ENCODE measurements around the gene MRPL42. TPM values are rescaled to one million over a fixed set of nuclear protein-coding genes. Genes with fewer than 3 reads are reported as not detected.
"Not testable (repeated sequence)": the region's sequence is repeated elsewhere in the genome, so short reads cannot be mapped to it uniquely, and the experiment has no call there.

Gene MRPL42
- total and polyA plus RNA-seq, 2 experiments from 2014 or later, result 41.5 to 92.5 TPM

- H3K9me3 ChIP-seq (ENCODE audit: low read depth), result no peaks in the 10 kb centered on the region
- TF ChIP-seq, protein P1, sequence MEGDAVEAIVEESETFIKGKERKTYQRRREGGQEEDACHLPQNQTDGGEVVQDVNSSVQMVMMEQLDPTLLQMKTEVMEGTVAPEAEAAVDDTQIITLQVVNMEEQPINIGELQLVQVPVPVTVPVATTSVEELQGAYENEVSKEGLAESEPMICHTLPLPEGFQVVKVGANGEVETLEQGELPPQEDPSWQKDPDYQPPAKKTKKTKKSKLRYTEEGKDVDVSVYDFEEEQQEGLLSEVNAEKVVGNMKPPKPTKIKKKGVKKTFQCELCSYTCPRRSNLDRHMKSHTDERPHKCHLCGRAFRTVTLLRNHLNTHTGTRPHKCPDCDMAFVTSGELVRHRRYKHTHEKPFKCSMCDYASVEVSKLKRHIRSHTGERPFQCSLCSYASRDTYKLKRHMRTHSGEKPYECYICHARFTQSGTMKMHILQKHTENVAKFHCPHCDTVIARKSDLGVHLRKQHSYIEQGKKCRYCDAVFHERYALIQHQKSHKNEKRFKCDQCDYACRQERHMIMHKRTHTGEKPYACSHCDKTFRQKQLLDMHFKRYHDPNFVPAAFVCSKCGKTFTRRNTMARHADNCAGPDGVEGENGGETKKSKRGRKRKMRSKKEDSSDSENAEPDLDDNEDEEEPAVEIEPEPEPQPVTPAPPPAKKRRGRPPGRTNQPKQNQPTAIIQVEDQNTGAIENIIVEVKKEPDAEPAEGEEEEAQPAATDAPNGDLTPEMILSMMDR (IDR thresholded peaks at IDR 0.05; ENCODE audit: low read depth, low read length), result no peak
- H3K4me1 ChIP-seq (ENCODE audit: low read depth), result peaks cover 11% of the 10 kb centered on the region
- H3K4me3 ChIP-seq, result no peak overlapping the region
- DNase-seq (ENCODE audit: low read depth in 1 of 2, low spot score in 1 of 2), result no peak
- H3K36me3 ChIP-seq, result peaks cover 11% of the 10 kb centered on the region
- H3K27me3 ChIP-seq, result no peaks in the 10 kb centered on the region
- H3K27ac ChIP-seq, result no peak overlapping the region
Measured at GRCh38 chr12:93469386-93469785, 2.1 kb downstream of the MRPL42 start.

DNA sequence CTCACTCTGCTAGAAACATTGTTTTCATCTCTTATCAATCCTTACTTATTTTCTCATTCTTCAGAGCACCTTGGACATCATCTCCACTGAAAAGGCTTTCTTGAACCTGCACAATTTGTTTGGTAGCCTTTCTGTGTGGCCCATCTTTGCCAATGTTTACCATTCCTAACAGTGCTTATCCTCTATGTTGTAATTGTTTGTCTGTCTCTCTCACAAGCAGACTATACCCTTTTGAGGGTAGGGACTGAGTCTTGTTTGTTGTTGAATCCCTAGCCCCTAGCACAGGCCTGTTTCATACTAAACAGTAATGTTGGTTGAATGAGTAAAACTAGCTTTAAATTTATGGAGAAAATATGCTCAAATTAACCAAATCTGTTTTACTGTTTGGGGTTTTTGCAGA is 9.2 kb downstream of the MRPL42 start:
- Histone ChIP-seq H3K27me3 (no peaks in the 10 kb centered on the region), H3K36me3 (peaks cover 24% of the 10 kb centered on the region), H3K27ac (no peak overlapping the region), H3K4me3 (no peak overlapping the region), H3K4me1 (ENCODE audit: low read depth) (no peaks in the 10 kb centered on the region), H3K9me3 (ENCODE audit: low read depth) (no peaks in the 10 kb centered on the region)
- TF ChIP-seq, protein P1 (IDR thresholded peaks at IDR 0.05; ENCODE audit: low read depth, low read length), result no peak
- no peak for DNase-seq (ENCODE audit: low read depth in 1 of 2, low spot score in 1 of 2)

DNA sequence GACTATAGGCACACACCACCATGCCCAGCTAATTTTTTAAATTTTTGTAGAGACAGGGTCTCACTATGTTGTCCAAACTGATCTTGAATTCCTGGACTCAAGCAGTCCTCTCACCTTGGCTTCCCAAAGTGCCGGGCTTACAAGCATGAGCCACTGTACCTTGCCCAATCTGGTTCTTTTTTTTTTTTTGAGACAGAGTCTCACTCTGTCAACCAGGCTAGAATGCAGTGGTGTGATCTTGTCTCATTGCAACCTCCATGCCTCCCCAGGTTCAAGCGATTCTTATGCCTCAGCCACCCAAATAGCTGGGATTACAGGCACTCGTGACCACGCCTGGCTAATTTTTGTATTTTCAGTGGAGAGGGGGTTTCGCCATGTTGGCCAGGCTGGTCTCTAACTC is 15.4 kb downstream of the MRPL42 start:
- H3K27ac ChIP-seq, result no peak overlapping the region
- peaks cover 57% of the 10 kb centered on the region for H3K36me3 ChIP-seq

DNA sequence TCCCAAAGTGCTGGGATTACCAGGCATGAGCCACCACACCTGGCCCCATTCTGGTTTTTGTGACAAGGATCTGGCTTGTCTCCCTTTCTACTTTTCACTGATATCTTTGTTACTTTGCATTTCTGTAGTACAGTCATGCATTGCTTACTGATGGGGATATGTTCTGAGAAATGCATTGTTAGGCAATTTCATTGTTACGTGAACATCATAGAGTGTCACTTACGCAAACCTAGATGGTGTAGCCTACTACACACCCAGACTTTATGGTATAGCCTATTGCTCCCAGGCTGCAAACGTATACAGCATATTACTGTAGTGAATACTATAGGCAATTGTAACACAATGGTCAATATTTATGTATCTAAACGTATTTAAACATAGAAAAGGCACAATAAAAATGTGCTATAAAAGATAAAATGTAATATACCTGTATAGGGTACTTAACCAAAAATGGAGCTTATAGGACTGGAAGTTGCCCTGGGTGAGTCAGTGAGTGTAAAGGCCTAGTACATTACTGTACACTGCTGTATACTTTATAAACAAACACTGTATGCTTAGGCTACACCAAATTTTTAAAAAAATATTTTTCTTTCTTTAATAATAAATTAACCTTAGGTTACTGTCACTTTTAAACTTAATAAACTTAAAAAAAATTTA is 16.0 kb downstream of the MRPL42 start:
- TF ChIP-seq, protein P1 (IDR thresholded peaks at IDR 0.05; ENCODE audit: low read depth, low read length), result no peak
- Histone ChIP-seq H3K27ac (no peak overlapping the region), H3K36me3 (peaks cover 61% of the 10 kb centered on the region), H3K27me3 (no peaks in the 10 kb centered on the region), H3K9me3 (ENCODE audit: low read depth) (no peaks in the 10 kb centered on the region), H3K4me1 (ENCODE audit: low read depth) (no peaks in the 10 kb centered on the region), H3K4me3 (no peak overlapping the region)
- no peak for DNase-seq (ENCODE audit: low read depth in 1 of 2, low spot score in 1 of 2)

More for the DNA sequence above, 15.4 kb downstream of the MRPL42 start:
- Histone ChIP-seq H3K4me3 (no peak overlapping the region), H3K27me3 (no peaks in the 10 kb centered on the region), H3K4me1 (ENCODE audit: low read depth) (no peaks in the 10 kb centered on the region), H3K9me3 (ENCODE audit: low read depth) (no peaks in the 10 kb centered on the region)
- DNase-seq (ENCODE audit: low read depth in 1 of 2, low spot score in 1 of 2), result no peak
- TF ChIP-seq, protein P1 (IDR thresholded peaks at IDR 0.05; ENCODE audit: low read depth, low read length), result no peak

DNA sequence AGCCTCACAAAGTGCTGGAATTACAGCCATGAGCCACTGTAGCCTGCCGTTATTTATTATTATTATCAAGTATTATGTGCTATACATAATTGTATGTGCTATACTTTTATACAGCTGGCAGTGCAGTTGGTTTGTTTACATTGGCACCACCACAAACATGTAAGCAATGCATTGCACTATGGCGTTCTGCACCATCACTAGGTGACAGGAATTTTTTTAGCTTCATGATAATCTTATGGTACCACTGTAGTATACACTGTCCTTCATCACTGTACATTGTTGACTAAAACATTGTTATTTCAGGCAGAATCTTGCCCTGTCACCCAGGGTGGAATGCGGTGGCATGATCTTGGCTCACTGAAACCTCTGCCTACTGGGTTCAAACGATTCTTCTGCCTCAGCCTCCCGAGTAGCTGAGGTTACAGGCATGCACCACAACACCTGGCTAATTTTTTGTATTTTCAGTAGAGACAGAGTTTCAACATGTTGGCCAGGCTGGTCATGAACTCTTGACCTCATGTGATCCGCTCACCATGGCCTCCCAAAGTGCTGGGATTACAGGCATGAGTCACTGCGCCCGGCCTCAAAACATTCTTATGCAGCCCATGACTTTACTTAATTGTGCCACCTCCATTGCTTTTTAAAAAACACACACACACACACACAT is 17.1 kb downstream of the MRPL42 start:
- Histone ChIP-seq H3K4me3 (no peak overlapping the region), H3K4me1 (ENCODE audit: low read depth) (no peaks in the 10 kb centered on the region)
- TF ChIP-seq, protein P1 (IDR thresholded peaks at IDR 0.05; ENCODE audit: low read depth, low read length), result no peak

GRCh38 chr12:93492808-93493207 is 25.5 kb downstream of the MRPL42 start:
- not testable (repeated sequence) for DNase-seq (ENCODE audit: low read depth in 1 of 2, low spot score in 1 of 2); H3K27ac ChIP-seq; H3K4me3 ChIP-seq; H3K4me1 ChIP-seq (ENCODE audit: low read depth); H3K9me3 ChIP-seq (ENCODE audit: low read depth); H3K27me3 ChIP-seq
- peaks cover 34% of the 10 kb centered on the region for H3K36me3 ChIP-seq

More for the DNA sequence above, 17.1 kb downstream of the MRPL42 start:
- H3K27me3 ChIP-seq, result no peaks in the 10 kb centered on the region
- H3K9me3 ChIP-seq (ENCODE audit: low read depth), result no peaks in the 10 kb centered on the region
- H3K27ac ChIP-seq, result no peak overlapping the region
- peaks cover 65% of the 10 kb centered on the region for H3K36me3 ChIP-seq
- peak in 1 of 2 donors; percentile 53 for DNase-seq (ENCODE audit: low read depth in 1 of 2, low spot score in 1 of 2)
